ENCODE measurements around the gene PHLPP1.

DNA sequence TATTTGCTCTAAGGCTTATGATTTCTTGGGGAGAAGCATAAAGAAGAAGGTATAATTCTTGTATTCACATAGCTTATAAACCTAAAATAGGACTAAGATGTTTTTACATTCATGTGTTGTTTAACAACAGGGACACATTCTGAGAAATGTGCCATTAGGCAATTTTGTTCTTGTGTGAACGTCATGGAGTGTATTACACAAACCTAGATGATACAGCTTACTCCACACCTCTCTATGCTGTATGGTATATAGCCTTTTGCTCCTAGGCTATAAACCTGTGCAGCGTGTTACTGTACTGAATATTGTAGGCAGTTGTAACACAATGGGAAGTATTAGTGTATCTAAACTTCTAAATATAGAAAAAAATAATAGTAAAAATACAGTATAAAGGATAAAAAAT lies 92.1 kb downstream of the PHLPP1 start:
- TF ChIP-seq POLR2A (IDR thresholded peaks at IDR 0.05; ENCODE audit: low read length) = no peak
- TF ChIP-seq GATA1 (IDR thresholded peaks at IDR 0.05; ENCODE audit: low read depth, low read length) = no peak
